GM18873 (cell line): Measurements from ENCODE around the gene ZFPL1.

Experiments
- ATAC-seq: cut with Tn5 transposase; IDR thresholded peaks from one replicate; pipeline ENCODE4 v1.9.1; 2021; ENCODE audit warnings: mild to moderate bottlenecking, moderate library complexity, moderate number of reproducible peaks; ENCODE audit not compliant: unreplicated experiment, low FRiP score

Gene ZFPL1

GRCh38 chr11:65089621-65090020 is 5.6 kb downstream of the ZFPL1 start:
- no peak for ATAC-seq

- ATAC-seq, result no peak
Observed at GRCh38 chr11:65090628-65091027, 6.6 kb downstream of the ZFPL1 start.

- ATAC-seq, result no peak
Observed at GRCh38 chr11:65095427-65095826, 11.4 kb downstream of the ZFPL1 start.

GRCh38 chr11:65095974-65096806 is 12.2 kb downstream of the ZFPL1 start, which contains the start of gene VPS51:
Gene VPS51, plus strand, starts transcription at chr11:65096214. Its CDS starts 37 bp downstream, at chr11:65096251.
- ATAC-seq, result peak; percentile 60

GRCh38 chr11:65096926-65097325 is 12.9 kb downstream of the ZFPL1 start:
- ATAC-seq, result peak; percentile 2

- no peak for ATAC-seq
Observed at GRCh38 chr11:65100674-65101350, 16.8 kb downstream of the ZFPL1 start.

- no peak for ATAC-seq
Observed at GRCh38 chr11:65102142-65103095, 18.4 kb downstream of the ZFPL1 start.

GRCh38 chr11:65103476-65103875 is 19.5 kb downstream of the ZFPL1 start:
- ATAC-seq, result no peak

- no peak for ATAC-seq
Observed at GRCh38 chr11:65104628-65105027, 20.6 kb downstream of the ZFPL1 start.

- ATAC-seq, result no peak
Observed at GRCh38 chr11:65107078-65107477, 23.1 kb downstream of the ZFPL1 start.

GRCh38 chr11:65107751-65108468 is 23.9 kb downstream of the ZFPL1 start:
- ATAC-seq, result no peak

- ATAC-seq, result no peak
Observed at GRCh38 chr11:65108469-65109123, 24.6 kb downstream of the ZFPL1 start.

- ATAC-seq, result no peak
Observed at GRCh38 chr11:65109231-65110198, 25.5 kb downstream of the ZFPL1 start.

- no peak for ATAC-seq
Observed at GRCh38 chr11:65110354-65110861, 26.4 kb downstream of the ZFPL1 start.

GRCh38 chr11:65111159-65111743 is 27.2 kb downstream of the ZFPL1 start:
- ATAC-seq, result no peak

GRCh38 chr11:65111744-65112545 is 27.9 kb downstream of the ZFPL1 start, which contains the start of gene TM7SF2:
Gene TM7SF2, plus strand, starts transcription at chr11:65111872. Its CDS starts 144 bp downstream, at chr11:65112016.
- peak; percentile 35 for ATAC-seq
